Prostate gland (tissue), 2 donors: Measurements from ENCODE around the gene CCDC63. TPM values are rescaled to one million over a fixed set of nuclear protein-coding genes. Genes with fewer than 3 reads are reported as not detected.
A peak's percentile ranks its signal among the peaks of the same experiment; 100 is the strongest.

Experiments used
- DNase-seq: peaks from one replicate; pipeline ENCODE4 v3.0.0-alpha.2; 2019; ENCODE audit warnings: low spot score
- H3K27ac ChIP-seq, 2 donors: fragments of 200-600 bp; sonication (generic); 2 replicates each; pipeline ENCODE4 v1.5.1; 2017 to 2019
- H3K27me3 ChIP-seq: fragments of 200-600 bp; sonication (generic); replicated peaks from 2 replicates; pipeline ENCODE4 v1.5.1; 2019; ENCODE audit not compliant: insufficient read depth
- H3K36me3 ChIP-seq, 2 donors: fragments of 200-600 bp; sonication (generic); 1 replicate in 1 of 2; 2 replicates in 1 of 2; pipeline versions ENCODE4 v1.5.1 to v1.8.1; 2017 to 2019
- H3K4me1 ChIP-seq: fragments of 200-600 bp; sonication (generic); replicated peaks from 2 replicates; pipeline ENCODE4 v1.5.1; 2019
- H3K4me3 ChIP-seq, 2 donors: fragments of 200-600 bp; sonication (generic); 2 replicates each; pipeline ENCODE4 v1.5.1; 2017 to 2019
- H3K9me3 ChIP-seq: fragments of 200-600 bp; sonication (generic); 2 replicates; pipeline ENCODE4 v1.5.1; 2017
- CTCF ChIP-seq, 4 experiments: fragments of 200-600 bp in 2 of 4; fragments of 450-650 bp in 2 of 4; sonication (generic) in 2 of 4; IDR thresholded peaks; 1 replicate in 3 of 4; 2 replicates in 1 of 4; pipeline ENCODE4 v1.5.1; 2016 to 2019; ENCODE audit warnings: antibody characterized with exemption in 4 of 4, mild to moderate bottlenecking in 2 of 4, moderate library complexity in 2 of 4
- POLR2A ChIP-seq: fragments of 450-650 bp; IDR thresholded peaks from one replicate; pipeline ENCODE4 v1.6.1; 2016; ENCODE audit warnings: antibody characterized with exemption, mild to moderate bottlenecking
- POLR2AphosphoS5 ChIP-seq: sonication (generic); formaldehyde crosslinking; IDR thresholded peaks from one replicate; pipeline ENCODE4 v1.6.1; 2017; ENCODE audit warnings: antibody characterized with exemption
- whole genome bisulfite sequencing: methylation state at CpG from one replicate; pipeline ENCODE4 v1.1.5; 2018; 5-methylcytosine and 5-hydroxymethylcytosine counted together
- intact Hi-C: fragments of 100-400 bp; cut with DNase I; formaldehyde crosslinking; loops from one replicate; pipeline ENCODE4 v1.14.2; 2022
- total RNA-seq, 2 donors: library from RNA; depleted of rRNA; stranded (reverse); fragments of >200 nt; gene quantifications; one replicate each; pipeline ENCODE4 v1.1.0, GENCODE V29; 2016

The CCDC63 gene
- total RNA-seq, 2 donors from 2014 or later = 1.2 TPM; not detected in 1

DNA sequence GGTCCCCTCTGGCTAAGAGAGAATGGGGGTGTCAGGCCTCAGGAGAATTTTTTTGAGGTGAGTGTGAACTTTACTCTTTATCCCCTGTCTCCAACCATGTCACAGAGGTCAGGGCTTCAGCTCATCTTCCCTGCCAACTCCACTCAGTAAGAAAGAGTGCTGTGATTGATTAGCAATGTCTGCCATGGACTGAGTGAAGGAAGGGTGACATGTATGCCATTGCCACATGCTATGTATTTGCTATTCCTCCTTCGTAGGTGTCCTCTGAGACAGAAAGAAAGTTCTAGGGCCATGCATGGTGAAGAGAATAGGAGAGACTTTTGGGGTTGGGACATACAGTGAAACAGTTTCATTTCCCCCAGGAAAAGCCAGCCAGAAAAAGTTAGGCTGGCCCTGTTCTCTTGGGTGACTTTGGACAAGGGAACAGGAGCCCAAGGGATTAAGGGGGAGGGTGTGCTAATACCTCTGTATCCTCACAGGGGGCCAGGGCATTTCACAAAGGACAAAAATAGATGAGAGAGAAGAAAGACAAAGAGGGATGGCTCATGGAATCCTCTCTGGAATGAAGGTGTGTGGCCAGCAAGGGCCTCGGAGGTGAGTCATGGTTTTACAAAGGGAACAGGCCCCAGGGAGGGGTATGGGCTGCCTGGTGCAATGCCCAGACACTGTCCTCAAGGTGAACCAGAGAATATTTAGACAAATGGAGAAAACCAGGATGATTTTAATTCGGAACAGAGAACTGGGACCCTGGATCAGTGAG lies 87.5 kb downstream of the CCDC63 start:
- no peaks in the 10 kb centered on the region for H3K27me3 ChIP-seq
- intact Hi-C loops = no loop called here
- TF ChIP-seq CTCF (IDR thresholded peaks at IDR 0.05) (no peak), POLR2AphosphoS5 (no peak), POLR2A (no peak)

DNA sequence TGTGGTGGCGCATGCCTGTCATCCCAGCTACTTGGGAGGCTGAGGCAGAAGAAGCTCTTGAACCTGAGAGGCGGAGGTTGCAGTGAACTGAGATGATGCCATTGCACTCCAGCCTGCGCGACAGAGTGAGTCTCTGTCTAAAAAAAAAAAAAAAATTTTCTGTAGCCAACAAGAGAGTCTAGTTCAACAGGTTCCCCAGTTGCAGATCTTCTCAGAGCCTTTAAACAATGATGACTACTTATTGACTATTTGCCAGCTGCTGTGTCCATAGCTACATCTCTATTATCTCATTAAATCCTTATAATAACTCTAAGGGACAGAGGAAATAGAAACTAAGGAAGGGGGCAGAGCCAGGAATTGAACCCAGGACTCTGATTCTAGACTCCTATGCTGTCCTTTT lies 88.8 kb downstream of the CCDC63 start:
- DNase-seq = no peak
- Histone ChIP-seq H3K36me3 (no peaks in the 10 kb centered on the region), H3K27me3 (no peaks in the 10 kb centered on the region), H3K27ac (no peak overlapping the region), H3K9me3 (no peaks in the 10 kb centered on the region), H3K4me3 (no peak overlapping the region), H3K4me1 (no peaks in the 10 kb centered on the region)
- TF ChIP-seq CTCF (IDR thresholded peaks at IDR 0.05) = no peak
- TF ChIP-seq POLR2A = no peak
- TF ChIP-seq POLR2AphosphoS5 = no peak
- 94% methylated on average over 4 of the region's 4 CpGs for WGBS
- intact Hi-C loops = no loop called here

More for the DNA sequence above, 87.5 kb downstream of the CCDC63 start:
- H3K4me1 ChIP-seq = no peaks in the 10 kb centered on the region
- H3K4me3 ChIP-seq = no peak overlapping the region
- 62% methylated on average over 3 of the region's 3 CpGs for WGBS
- no peaks in the 10 kb centered on the region for H3K9me3 ChIP-seq
- no peaks in the 10 kb centered on the region for H3K36me3 ChIP-seq
- DNase-seq = no peak
- H3K27ac ChIP-seq = no peak overlapping the region

GRCh38 chr12:110936367-110937103 lies 89.7 kb downstream of the CCDC63 start:
- 45% methylated on average over 13 of the region's 13 CpGs for WGBS
- H3K4me1 ChIP-seq = no peaks in the 10 kb centered on the region

GRCh38 chr12:110937104-110937641 lies 90.4 kb downstream of the CCDC63 start:
- H3K4me3 ChIP-seq = no peak overlapping the region
- no peaks in the 10 kb centered on the region for H3K36me3 ChIP-seq
- peak; percentile 18 for DNase-seq
- H3K27ac ChIP-seq = no peak overlapping the region
- H3K4me1 ChIP-seq = no peaks in the 10 kb centered on the region
- no peaks in the 10 kb centered on the region for H3K9me3 ChIP-seq
- intact Hi-C loops = no loop called here
- H3K27me3 ChIP-seq = no peaks in the 10 kb centered on the region
- 5% methylated on average over 21 of the region's 21 CpGs for WGBS
- TF ChIP-seq CTCF (IDR thresholded peaks at IDR 0.05) = peak; percentile 72 to 86 (median 80)
- TF ChIP-seq POLR2A = no peak
- TF ChIP-seq POLR2AphosphoS5 = no peak

More at GRCh38 chr12:110936367-110937103, 89.7 kb downstream of the CCDC63 start:
- H3K36me3 ChIP-seq = no peaks in the 10 kb centered on the region
- no peaks in the 10 kb centered on the region for H3K27me3 ChIP-seq
- H3K27ac ChIP-seq = no peak overlapping the region
- intact Hi-C loops = no loop called here
- H3K4me3 ChIP-seq = no peak overlapping the region
- DNase-seq = no peak
- no peak for TF ChIP-seq POLR2AphosphoS5
- TF ChIP-seq CTCF (IDR thresholded peaks at IDR 0.05) = no peak
- TF ChIP-seq POLR2A = no peak
- no peaks in the 10 kb centered on the region for H3K9me3 ChIP-seq
